SU-DHL-6 (cell line): ENCODE data around the gene DVL1.

Source experiments
- EZH2phosphoT487 ChIP-seq: fragments of 200-600 bp; sonication (generic), shearing (Covaris generic); conservative IDR thresholded peaks from 2 replicates; pipeline ENCODE4 v1.6.1; 2018; ENCODE audit warnings: mild to moderate bottlenecking, antibody characterized with exemption, low read length, moderate library complexity, mixed read lengths
- TF ChIP-seq, protein P1 (sequence below): fragments of 200-600 bp; sonication (generic); IDR thresholded peaks from one replicate; pipeline ENCODE4 v1.5.1; 2017; ENCODE audit warnings: antibody characterized with exemption, mild to moderate bottlenecking, low read length, moderate library complexity; ENCODE audit not compliant: insufficient read depth, poor library complexity, severe bottlenecking

GRCh38 chr1:1325288-1326074, 23.7 kb downstream of the DVL1 start:
- TF ChIP-seq EZH2phosphoT487 = no peak
- TF ChIP-seq, protein P1, sequence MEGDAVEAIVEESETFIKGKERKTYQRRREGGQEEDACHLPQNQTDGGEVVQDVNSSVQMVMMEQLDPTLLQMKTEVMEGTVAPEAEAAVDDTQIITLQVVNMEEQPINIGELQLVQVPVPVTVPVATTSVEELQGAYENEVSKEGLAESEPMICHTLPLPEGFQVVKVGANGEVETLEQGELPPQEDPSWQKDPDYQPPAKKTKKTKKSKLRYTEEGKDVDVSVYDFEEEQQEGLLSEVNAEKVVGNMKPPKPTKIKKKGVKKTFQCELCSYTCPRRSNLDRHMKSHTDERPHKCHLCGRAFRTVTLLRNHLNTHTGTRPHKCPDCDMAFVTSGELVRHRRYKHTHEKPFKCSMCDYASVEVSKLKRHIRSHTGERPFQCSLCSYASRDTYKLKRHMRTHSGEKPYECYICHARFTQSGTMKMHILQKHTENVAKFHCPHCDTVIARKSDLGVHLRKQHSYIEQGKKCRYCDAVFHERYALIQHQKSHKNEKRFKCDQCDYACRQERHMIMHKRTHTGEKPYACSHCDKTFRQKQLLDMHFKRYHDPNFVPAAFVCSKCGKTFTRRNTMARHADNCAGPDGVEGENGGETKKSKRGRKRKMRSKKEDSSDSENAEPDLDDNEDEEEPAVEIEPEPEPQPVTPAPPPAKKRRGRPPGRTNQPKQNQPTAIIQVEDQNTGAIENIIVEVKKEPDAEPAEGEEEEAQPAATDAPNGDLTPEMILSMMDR = no peak
